Motor neuron (in vitro differentiated cells): ENCODE measurements around the gene HUNK. TPM values are rescaled to one million over a fixed set of nuclear protein-coding genes. Genes with fewer than 3 reads are reported as not detected.

ENCODE experiments used
- ATAC-seq, 8 experiments: fragments of 200-7000 bp; cut with Tn5 transposase; replicated peaks in 6 of 8; 2 replicates each; pipeline ENCODE4 v1.8.0; 2021; ENCODE audit warnings: mild to moderate bottlenecking in 8 of 8, moderate library complexity in 8 of 8
- H3K27ac ChIP-seq, 2 donors: fragments of 250-450 bp; sonication (Bioruptor Pico); 2 replicates each; pipeline ENCODE4 v1.9.0; 2021; ENCODE audit warnings: antibody characterized with exemption in 2 of 2, mild to moderate bottlenecking in 2 of 2, moderate library complexity in 1 of 2
- H3K4me1 ChIP-seq, 2 donors: fragments of 250-450 bp; sonication (Bioruptor Pico); replicated peaks in 1 of 2; 2 replicates each; pipeline ENCODE4 v1.6.1; 2021; ENCODE audit warnings: antibody characterized with exemption in 2 of 2, mild to moderate bottlenecking in 2 of 2, moderate library complexity in 1 of 2
- H3K4me3 ChIP-seq, 5 donors: fragments of 250-450 bp; sonication (Bioruptor Pico); 2 replicates each; pipeline ENCODE4 v1.9.0; 2021; ENCODE audit warnings: antibody characterized with exemption in 5 of 5, mild to moderate bottlenecking in 5 of 5, moderate library complexity in 4 of 5
- WGBS, 10 experiments: fragments of 450-650 bp; shearing (Covaris generic); methylation state at CpG; one replicate each; pipeline ENCODE4 v1.0.0; 2022; 5-methylcytosine and 5-hydroxymethylcytosine counted together
- in situ Hi-C, 9 experiments: fragments of 400-800 bp; cut with MboI; loops; one replicate each; pipeline ENCODE4 v1.15.0; 2021; ENCODE audit warnings: low sequenced_read_pairs in 9 of 9, low pct_unique_long_range_greater_than_20kb in 2 of 9; ENCODE audit not compliant: unreplicated experiment in 9 of 9
- total RNA-seq, 8 experiments: library from RNA; unstranded; fragments of 300-600 nt; gene quantifications; 2 replicates each; pipeline versions ENCODE4 v1.2.3 to v1.2.4, GENCODE V29; 2022

The HUNK gene
- total RNA-seq, 8 experiments from 2014 or later = 2.5 to 15.8 (median 5.5) TPM

GRCh38 chr21:31873275-31873695 is 465 bp downstream of the HUNK start:
- peak overlapping the region; percentile 59 to 92 (median 76) for H3K4me3 ChIP-seq
- WGBS, 10 experiments = no CpG with 5 or more reads among the region's 58 CpGs
- ATAC-seq = peak; percentile 26 to 55 (median 38)
- in situ Hi-C loops = loop anchor here in 6 of 9 experiments (25.0 kb wide), 2 partner anchors 111 to 389 kb away; no protein-coding TSS in a partner anchor
- H3K27ac ChIP-seq = peak overlapping the region; percentile 73 to 76
- H3K4me1 ChIP-seq = peaks cover 10 to 11% of the 10 kb centered on the region in 2 donors

GRCh38 chr21:31873696-31874599 is 1.1 kb downstream of the HUNK start:
- no CpG with 5 or more reads among the region's 77 CpGs for WGBS, 10 experiments
- ATAC-seq = peak; percentile 14 to 58 (median 50)
- peaks cover 10 to 11% of the 10 kb centered on the region in 2 donors for H3K4me1 ChIP-seq
- peak overlapping the region; percentile 59 to 92 (median 76) for H3K4me3 ChIP-seq
- in situ Hi-C loops = loop anchor here in 6 of 9 experiments (25.0 kb wide), 2 partner anchors 112 to 388 kb away; no protein-coding TSS in a partner anchor
- H3K27ac ChIP-seq = peak overlapping the region; percentile 73 to 76

GRCh38 chr21:31874812-31875212 is 2.0 kb downstream of the HUNK start:
- peak in 3 of 8 experiments; percentile 10 to 19 (median 15) for ATAC-seq
- Histone ChIP-seq H3K27ac (peak overlapping the region in 1 of 2 donors; percentile 35), H3K4me1 (peaks cover 11 to 13% of the 10 kb centered on the region in 2 donors), H3K4me3 (peak overlapping the region; percentile 59 to 92 (median 76))
- 0 to 73% (median 27%) methylated on average over 1 to 5 of the region's 12 CpGs; no CpG with 5 or more reads in 4 of the 10 experiments for WGBS, 10 experiments
- in situ Hi-C loops = loop anchor here in 7 of 9 experiments (25.0 kb wide), 2 partner anchors 113 to 387 kb away; no protein-coding TSS in a partner anchor

GRCh38 chr21:31875496-31876015 is 2.7 kb downstream of the HUNK start:
- in situ Hi-C loops = loop anchor here in 1 of 9 experiments (25.0 kb wide), 1 partner anchor 387 kb away; no protein-coding TSS in a partner anchor
- Histone ChIP-seq H3K4me1 (peaks cover 14 to 16% of the 10 kb centered on the region in 2 donors), H3K27ac (no peak overlapping the region), H3K4me3 (peak overlapping the region in 4 of 5 donors; percentile 59 to 92 (median 81))
- WGBS, 10 experiments = 0 to 100% (median 56%) methylated on average over 1 to 16 of the region's 21 CpGs; no CpG with 5 or more reads in 2 of the 10 experiments
- ATAC-seq = peak in 2 of 8 experiments; percentile 2 to 5

GRCh38 chr21:31877463-31877957 is 4.7 kb downstream of the HUNK start:
- in situ Hi-C loops = loop anchor here in 1 of 9 experiments (25.0 kb wide), 1 partner anchor 385 kb away; no protein-coding TSS in a partner anchor
- Histone ChIP-seq H3K4me1 (peaks cover 13 to 14% of the 10 kb centered on the region in 2 donors), H3K27ac (no peak overlapping the region), H3K4me3 (no peak overlapping the region)
- no peak for ATAC-seq
- 80 to 100% (median 92%) methylated on average over 1 to 4 of the region's 5 CpGs for WGBS, 10 experiments

- WGBS, 10 experiments = 26 to 100% (median 73%) methylated on average over 1 to 2 of the region's 2 CpGs; no CpG with 5 or more reads in 2 of the 10 experiments
- no peak overlapping the region for H3K27ac ChIP-seq
- H3K4me3 ChIP-seq = no peak overlapping the region
- in situ Hi-C loops = loop anchor here in 1 of 9 experiments (25.0 kb wide), 1 partner anchor 383 kb away; no protein-coding TSS in a partner anchor
- H3K4me1 ChIP-seq = peaks cover 13 to 14% of the 10 kb centered on the region in 2 donors
- ATAC-seq = no peak
These were observed 6.0 kb downstream of the HUNK start for GRCh38 chr21:31878831-31879230.

- in situ Hi-C loops = loop anchor here in 1 of 9 experiments (25.0 kb wide), 1 partner anchor 383 kb away; no protein-coding TSS in a partner anchor
- no peak overlapping the region for H3K4me3 ChIP-seq
- no peak overlapping the region for H3K27ac ChIP-seq
- H3K4me1 ChIP-seq = peaks cover 13 to 14% of the 10 kb centered on the region in 2 donors
- WGBS, 10 experiments = 64 to 90% (median 73%) methylated on average over 2 to 9 of the region's 10 CpGs; no CpG with 5 or more reads in 3 of the 10 experiments
- no peak for ATAC-seq
These were observed 6.4 kb downstream of the HUNK start for GRCh38 chr21:31879241-31879650.

GRCh38 chr21:31879911-31880310 is 7.1 kb downstream of the HUNK start:
- ATAC-seq = peak in 1 of 8 experiments; percentile 23
- H3K4me1 ChIP-seq = peaks cover 7 to 13% of the 10 kb centered on the region in 2 donors
- no peak overlapping the region for H3K27ac ChIP-seq
- in situ Hi-C loops = loop anchor here in 1 of 9 experiments (25.0 kb wide), 1 partner anchor 382 kb away; no protein-coding TSS in a partner anchor
- 20 to 100% (median 70%) methylated on average over 1 to 4 of the region's 7 CpGs; no CpG with 5 or more reads in 4 of the 10 experiments for WGBS, 10 experiments
- H3K4me3 ChIP-seq = no peak overlapping the region

GRCh38 chr21:31880816-31881215 is 8.0 kb downstream of the HUNK start:
- peaks cover 3 to 6% of the 10 kb centered on the region in 2 donors for H3K4me1 ChIP-seq
- in situ Hi-C loops = loop anchor here in 1 of 9 experiments (25.0 kb wide), 1 partner anchor 381 kb away; no protein-coding TSS in a partner anchor

GRCh38 chr21:31882711-31883110 is 9.9 kb downstream of the HUNK start:
- no peak overlapping the region for H3K4me3 ChIP-seq
- in situ Hi-C loops = loop anchor here in 1 of 9 experiments (25.0 kb wide), 1 partner anchor 380 kb away; no protein-coding TSS in a partner anchor
- peak in 2 of 8 experiments; percentile 80 to 83 for ATAC-seq
- peaks cover 3 to 6% of the 10 kb centered on the region in 2 donors for H3K4me1 ChIP-seq
- no peak overlapping the region for H3K27ac ChIP-seq

More at GRCh38 chr21:31880816-31881215, 8.0 kb downstream of the HUNK start:
- H3K27ac ChIP-seq = no peak overlapping the region
- no peak overlapping the region for H3K4me3 ChIP-seq
- ATAC-seq = no peak
- WGBS, 10 experiments = 67 to 100% (median 100%) methylated on average over 1 to 6 of the region's 8 CpGs; no CpG with 5 or more reads in 5 of the 10 experiments

GRCh38 chr21:31885146-31885545 is 12.3 kb downstream of the HUNK start:
- no peak overlapping the region for H3K4me3 ChIP-seq
- in situ Hi-C loops = loop anchor here in 1 of 9 experiments (25.0 kb wide), 1 partner anchor 377 kb away; no protein-coding TSS in a partner anchor
- H3K27ac ChIP-seq = no peak overlapping the region
- 17 to 100% (median 94%) methylated on average over 1 to 7 of the region's 11 CpGs; no CpG with 5 or more reads in 3 of the 10 experiments for WGBS, 10 experiments
- no peak for ATAC-seq
- peaks cover under 1 to 5% of the 10 kb centered on the region in 2 donors for H3K4me1 ChIP-seq

- WGBS, 10 experiments = 20 to 100% (median 92%) methylated on average over 1 to 2 of the region's 5 CpGs; no CpG with 5 or more reads in 6 of the 10 experiments
- in situ Hi-C loops = loop anchor here in 1 of 9 experiments (25.0 kb wide), 1 partner anchor 375 kb away; no protein-coding TSS in a partner anchor
These were observed 14.1 kb downstream of the HUNK start for GRCh38 chr21:31886915-31887314.

More at GRCh38 chr21:31886915-31887314, 14.1 kb downstream of the HUNK start:
- Histone ChIP-seq H3K4me3 (no peak overlapping the region), H3K27ac (no peak overlapping the region), H3K4me1 (peaks cover 0 to 5% of the 10 kb centered on the region in 2 donors)
- peak in 2 of 8 experiments; percentile 37 to 44 for ATAC-seq
